Muscle layer of colon (tissue), 2 donors: Measurements from ENCODE around the gene TBC1D8.

Source experiments
- H3K27ac ChIP-seq: one replicate; pipeline ENCODE4 v1.7.0; 2013; ENCODE audit warnings: low read depth, mild to moderate bottlenecking, low read length, moderate library complexity
- H3K27me3 ChIP-seq, 2 donors: one replicate each; pipeline ENCODE4 v1.7.0; 2013; ENCODE audit warnings: low read length in 2 of 2, mild to moderate bottlenecking in 2 of 2; ENCODE audit not compliant: insufficient read depth in 2 of 2, control insufficient read depth in 1 of 2
- H3K36me3 ChIP-seq: one replicate; pipeline ENCODE4 v1.7.0; 2013; ENCODE audit warnings: mild to moderate bottlenecking, low read length; ENCODE audit not compliant: insufficient read depth
- H3K4me1 ChIP-seq: one replicate; pipeline ENCODE4 v1.7.0; 2013; ENCODE audit warnings: mild to moderate bottlenecking, low read length; ENCODE audit not compliant: insufficient read depth
- H3K4me3 ChIP-seq, 2 donors: one replicate each; pipeline ENCODE4 v1.7.0; 2013; ENCODE audit warnings: low read length in 2 of 2, low read depth in 1 of 2, mild to moderate bottlenecking in 1 of 2, moderate library complexity in 1 of 2
- H3K9ac ChIP-seq: one replicate; pipeline ENCODE4 v1.7.0; 2013; ENCODE audit warnings: low read length
- H3K9me3 ChIP-seq: one replicate; pipeline ENCODE4 v1.7.0; 2013; ENCODE audit warnings: mild to moderate bottlenecking, low read length
- donor health status: abdominal sarcoma.
- donor health status: Adenocarcinoma of cecum.

TBC1D8 gene

GRCh38 chr2:101048756-101049155, 102.4 kb downstream of the TBC1D8 start:
- no peak overlapping the region for H3K4me3 ChIP-seq
- H3K9me3 ChIP-seq: no peaks in the 10 kb centered on the region
- no peaks in the 10 kb centered on the region for H3K4me1 ChIP-seq
- no peaks in the 10 kb centered on the region for H3K27me3 ChIP-seq
- no peak overlapping the region for H3K9ac ChIP-seq
- no peaks in the 10 kb centered on the region for H3K36me3 ChIP-seq
- H3K27ac ChIP-seq: no peak overlapping the region

- Histone ChIP-seq H3K27ac (no peak overlapping the region), H3K36me3 (no peaks in the 10 kb centered on the region)
These were observed 103.4 kb downstream of the TBC1D8 start for GRCh38 chr2:101047774-101048173.

DNA sequence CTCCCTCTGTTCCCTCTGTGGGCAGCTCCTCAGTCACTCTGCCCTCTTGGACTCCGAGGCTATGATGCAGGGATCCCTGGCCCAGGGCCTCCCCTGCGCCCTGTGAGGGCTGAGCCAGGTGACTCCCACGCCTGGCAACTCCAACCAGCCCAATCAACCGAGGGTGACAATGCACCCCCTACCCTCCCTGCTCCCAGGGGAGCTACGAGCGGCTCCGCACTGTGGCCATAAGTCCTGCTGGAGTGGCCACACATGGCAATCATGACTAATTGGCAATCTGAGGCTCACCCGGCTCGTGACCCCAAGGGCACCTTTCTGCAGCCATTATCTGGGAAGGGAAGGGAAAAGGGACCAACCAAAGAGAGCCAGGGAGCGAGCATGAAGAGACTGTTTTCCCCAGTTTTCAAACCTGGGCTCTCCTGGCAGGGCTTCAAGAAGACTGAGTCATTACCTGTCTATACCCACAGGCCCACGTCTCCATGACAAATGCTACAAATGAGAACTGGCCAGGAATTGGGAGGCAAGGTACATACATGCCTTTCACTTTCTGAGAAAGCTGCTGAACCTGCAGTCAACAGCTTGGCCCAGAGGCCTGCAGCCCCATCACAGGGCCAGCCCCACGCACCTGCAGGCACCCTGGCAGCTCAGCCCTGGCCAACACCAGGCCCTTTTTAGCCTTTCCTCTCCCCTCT, 104.0 kb downstream of the TBC1D8 start:
- H3K4me3 ChIP-seq: no peak overlapping the region
- H3K36me3 ChIP-seq: no peaks in the 10 kb centered on the region
- H3K9ac ChIP-seq: no peak overlapping the region

More at GRCh38 chr2:101047774-101048173, 103.4 kb downstream of the TBC1D8 start:
- Histone ChIP-seq H3K4me3 (no peak overlapping the region), H3K27me3 (no peaks in the 10 kb centered on the region), H3K4me1 (no peaks in the 10 kb centered on the region), H3K9me3 (no peaks in the 10 kb centered on the region), H3K9ac (no peak overlapping the region)

DNA sequence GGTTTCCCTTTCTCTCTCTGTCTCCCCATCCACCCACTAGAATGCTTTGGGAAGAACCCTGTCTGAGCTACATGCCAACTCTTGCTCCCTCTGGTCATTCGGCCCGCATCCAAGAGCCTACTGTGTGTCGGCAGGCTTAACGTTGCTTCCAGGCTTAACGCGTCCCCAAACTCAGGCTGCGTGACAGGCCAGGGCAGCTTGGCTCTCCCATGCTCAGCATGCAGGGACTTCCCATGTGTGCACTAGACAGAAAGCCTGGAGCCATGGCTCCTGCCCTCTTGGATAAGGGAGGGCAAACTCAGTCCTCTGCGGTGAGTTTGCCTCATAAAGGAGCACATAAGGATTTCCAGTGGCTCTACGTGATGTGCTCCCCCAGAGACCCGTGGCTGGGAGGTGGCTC, 105.9 kb downstream of the TBC1D8 start:
- Histone ChIP-seq H3K36me3 (no peaks in the 10 kb centered on the region), H3K9me3 (no peaks in the 10 kb centered on the region), H3K4me3 (no peak overlapping the region)

More for the DNA sequence above, 104.0 kb downstream of the TBC1D8 start:
- Histone ChIP-seq H3K27me3 (no peaks in the 10 kb centered on the region), H3K4me1 (no peaks in the 10 kb centered on the region), H3K27ac (no peak overlapping the region), H3K9me3 (no peaks in the 10 kb centered on the region)

DNA sequence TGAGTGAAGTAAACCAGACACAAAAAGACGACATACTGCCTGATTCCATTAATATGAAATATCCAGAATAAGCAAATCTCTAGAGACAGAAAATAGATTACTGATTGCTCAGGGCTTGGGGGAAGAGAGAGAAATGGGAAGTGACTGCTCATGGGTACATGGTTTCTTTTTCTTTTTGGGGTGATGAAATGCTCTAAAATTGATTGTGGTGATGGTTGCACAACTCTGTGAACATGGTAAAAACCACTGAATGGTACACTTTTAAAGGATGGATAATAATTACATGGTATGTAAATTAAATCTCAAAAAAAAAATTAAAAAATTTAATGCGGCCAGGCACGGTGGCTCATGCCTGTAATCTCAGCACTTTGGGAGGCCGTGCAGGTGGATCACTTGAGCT, 109.8 kb downstream of the TBC1D8 start:
- H3K36me3 ChIP-seq: peaks cover 12% of the 10 kb centered on the region
- no peak overlapping the region for H3K4me3 ChIP-seq
- H3K4me1 ChIP-seq: no peaks in the 10 kb centered on the region
- H3K27me3 ChIP-seq: no peaks in the 10 kb centered on the region
- H3K27ac ChIP-seq: no peak overlapping the region
- H3K9me3 ChIP-seq: no peaks in the 10 kb centered on the region
- no peak overlapping the region for H3K9ac ChIP-seq

More for the DNA sequence above, 105.9 kb downstream of the TBC1D8 start:
- H3K9ac ChIP-seq: no peak overlapping the region
- no peaks in the 10 kb centered on the region for H3K4me1 ChIP-seq
- H3K27ac ChIP-seq: no peak overlapping the region
- H3K27me3 ChIP-seq: no peaks in the 10 kb centered on the region

- Histone ChIP-seq H3K27ac (no peak overlapping the region), H3K9me3 (no peaks in the 10 kb centered on the region), H3K36me3 (peaks cover 12% of the 10 kb centered on the region), H3K27me3 (no peaks in the 10 kb centered on the region), H3K4me1 (no peaks in the 10 kb centered on the region), H3K9ac (no peak overlapping the region), H3K4me3 (no peak overlapping the region)
These were observed 110.4 kb downstream of the TBC1D8 start for GRCh38 chr2:101040761-101041160.

DNA sequence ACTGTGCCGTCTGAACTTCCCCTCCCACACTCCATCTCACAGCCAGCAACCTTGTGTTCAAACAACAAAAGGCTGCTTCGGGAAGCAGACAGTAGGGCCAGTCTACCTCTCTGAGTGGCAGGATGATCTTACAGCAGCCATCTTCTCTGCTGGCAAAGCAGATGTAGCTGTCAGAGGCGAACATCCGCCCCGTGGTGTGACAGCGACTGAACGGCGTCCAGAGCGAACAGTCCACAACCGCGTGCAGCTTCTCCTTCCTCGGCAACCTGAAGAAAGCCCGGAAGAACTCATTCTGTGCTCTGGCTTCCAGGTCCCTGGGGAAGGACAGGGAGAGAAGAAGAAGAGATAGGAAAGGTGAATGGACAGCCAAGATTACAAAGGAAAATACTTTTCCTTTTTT, 111.1 kb downstream of the TBC1D8 start:
- H3K27ac ChIP-seq: no peak overlapping the region
- H3K9ac ChIP-seq: no peak overlapping the region
- peaks cover 12% of the 10 kb centered on the region for H3K36me3 ChIP-seq
- no peak overlapping the region for H3K4me3 ChIP-seq
- no peaks in the 10 kb centered on the region for H3K4me1 ChIP-seq
- no peaks in the 10 kb centered on the region for H3K9me3 ChIP-seq
- H3K27me3 ChIP-seq: no peaks in the 10 kb centered on the region

GRCh38 chr2:101038455-101039255, 112.5 kb downstream of the TBC1D8 start:
- Histone ChIP-seq H3K36me3 (peaks cover 12% of the 10 kb centered on the region), H3K9ac (no peak overlapping the region), H3K9me3 (no peaks in the 10 kb centered on the region), H3K4me3 (no peak overlapping the region), H3K27me3 (no peaks in the 10 kb centered on the region), H3K4me1 (no peaks in the 10 kb centered on the region), H3K27ac (no peak overlapping the region)

DNA sequence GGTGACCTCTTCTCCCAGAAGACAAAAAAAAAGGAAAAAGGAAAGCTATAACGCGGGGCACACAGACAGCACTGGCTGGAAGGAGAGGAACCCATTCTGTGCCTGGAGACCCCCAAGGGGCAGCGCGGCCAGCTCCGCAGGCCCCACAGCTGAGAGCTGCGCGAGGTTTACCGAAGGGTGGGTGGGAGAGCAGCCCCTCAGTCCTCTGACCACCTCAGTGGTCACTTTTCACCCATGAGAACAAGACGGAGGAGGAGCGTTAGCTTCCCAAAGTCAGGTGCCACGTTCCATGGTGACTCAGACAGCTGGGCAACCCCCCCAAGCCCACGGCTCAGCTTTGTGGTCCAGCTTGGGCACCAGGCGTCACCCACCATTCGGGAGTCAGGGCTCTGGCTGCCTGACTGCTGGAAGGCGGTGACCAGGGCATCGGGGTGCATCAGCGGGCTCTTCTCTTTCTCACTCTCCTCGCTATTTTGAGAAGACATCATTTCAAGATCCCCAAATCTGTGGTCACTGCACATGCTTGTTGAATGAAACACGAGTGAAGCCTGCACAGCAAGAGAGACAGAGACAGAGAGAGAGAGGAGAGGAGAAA, 113.9 kb downstream of the TBC1D8 start:
- Histone ChIP-seq H3K4me1 (no peaks in the 10 kb centered on the region), H3K27me3 (no peaks in the 10 kb centered on the region), H3K9me3 (no peaks in the 10 kb centered on the region), H3K9ac (no peak overlapping the region), H3K4me3 (no peak overlapping the region), H3K27ac (no peak overlapping the region), H3K36me3 (peaks cover 16% of the 10 kb centered on the region)

GRCh38 chr2:101036562-101036961, 114.6 kb downstream of the TBC1D8 start:
- Histone ChIP-seq H3K36me3 (peaks cover 16% of the 10 kb centered on the region), H3K27ac (no peak overlapping the region), H3K9me3 (no peaks in the 10 kb centered on the region), H3K4me1 (no peaks in the 10 kb centered on the region), H3K9ac (no peak overlapping the region), H3K4me3 (no peak overlapping the region), H3K27me3 (no peaks in the 10 kb centered on the region)

DNA sequence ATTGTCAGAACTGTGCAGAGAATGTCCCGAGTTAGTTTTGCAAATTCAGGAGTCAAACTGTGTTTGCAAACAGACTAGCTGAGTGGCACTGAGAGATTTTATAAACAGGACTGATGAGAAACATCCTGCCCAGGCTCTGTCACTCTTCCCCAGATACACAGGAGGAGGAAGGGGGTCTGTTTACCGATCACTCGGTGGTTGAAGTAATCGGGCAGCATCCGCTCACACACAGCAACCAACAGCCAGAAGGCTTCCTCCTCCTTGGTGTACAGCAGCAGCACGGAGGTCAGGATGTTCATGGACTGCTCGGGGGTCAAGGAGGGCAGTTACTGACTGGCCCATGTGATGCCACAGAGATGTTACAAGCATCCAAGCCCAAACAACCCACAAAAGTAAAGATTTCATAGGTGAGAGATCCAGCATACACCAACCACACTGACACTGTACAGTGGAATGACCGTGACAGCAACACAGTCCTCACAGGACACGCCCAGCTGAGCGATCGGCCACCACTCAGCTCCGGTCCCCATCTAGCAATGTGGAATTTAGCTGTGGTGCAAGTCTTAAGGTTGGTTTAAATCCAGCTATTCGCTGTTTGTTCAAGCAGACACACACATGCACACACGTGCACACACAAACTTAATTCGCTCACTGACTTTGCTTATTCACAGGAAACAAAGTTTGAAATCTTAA, 119.0 kb downstream of the TBC1D8 start:
- Histone ChIP-seq H3K9me3 (no peaks in the 10 kb centered on the region), H3K4me3 (no peak overlapping the region), H3K27me3 (no peaks in the 10 kb centered on the region), H3K36me3 (peaks cover 4% of the 10 kb centered on the region), H3K9ac (no peak overlapping the region), H3K4me1 (no peaks in the 10 kb centered on the region), H3K27ac (no peak overlapping the region)
